ENCODE measurements around the gene DKC1.
"Not testable (repeated sequence)": the region's sequence is repeated elsewhere in the genome, so short reads cannot be mapped to it uniquely, and the experiment has no call there.

The DKC1 gene

DNA sequence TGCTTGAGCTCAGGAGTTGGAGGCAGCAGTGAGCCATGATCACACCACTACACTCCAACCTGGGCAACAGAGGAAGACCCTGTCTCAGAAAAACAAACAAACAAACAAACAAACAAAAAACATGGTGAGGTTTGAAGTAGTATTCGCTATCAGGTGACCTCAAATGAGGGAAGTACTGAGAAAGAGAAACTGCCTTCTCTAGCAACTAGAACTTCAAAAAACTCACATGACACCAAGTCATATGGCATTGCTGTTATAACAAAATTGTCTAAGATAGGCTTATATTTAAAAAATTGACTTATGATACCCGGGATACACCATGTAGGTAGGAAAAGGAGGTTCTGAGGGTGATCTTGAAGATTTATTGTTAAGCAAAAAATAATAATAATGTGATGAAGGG lies 32.4 kb downstream of the DKC1 start:
- no peak for DNase-seq

DNA sequence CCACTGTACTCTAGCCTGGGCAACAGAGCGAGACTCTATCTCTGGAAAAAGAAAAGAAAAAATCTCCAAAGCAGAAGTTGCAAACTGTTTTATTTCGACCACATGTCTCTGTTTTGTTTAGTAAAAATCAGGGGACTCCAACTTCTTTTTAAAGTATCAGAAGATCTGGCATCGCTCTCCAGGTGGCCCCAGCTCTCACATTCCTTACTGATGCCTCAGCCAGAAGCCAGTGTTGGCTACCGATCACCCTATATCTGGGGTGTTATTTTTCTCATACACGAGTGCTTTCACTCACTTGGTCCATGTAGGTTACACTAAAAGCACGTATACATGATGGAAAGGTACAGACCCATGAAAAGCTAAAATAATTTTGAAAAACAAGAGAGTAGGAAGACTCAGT lies 34.3 kb downstream of the DKC1 start:
- no peak for DNase-seq

- no peak for DNase-seq
Observed at GRCh38 chrX:154799556-154800348, 37.1 kb downstream of the DKC1 start.

DNA sequence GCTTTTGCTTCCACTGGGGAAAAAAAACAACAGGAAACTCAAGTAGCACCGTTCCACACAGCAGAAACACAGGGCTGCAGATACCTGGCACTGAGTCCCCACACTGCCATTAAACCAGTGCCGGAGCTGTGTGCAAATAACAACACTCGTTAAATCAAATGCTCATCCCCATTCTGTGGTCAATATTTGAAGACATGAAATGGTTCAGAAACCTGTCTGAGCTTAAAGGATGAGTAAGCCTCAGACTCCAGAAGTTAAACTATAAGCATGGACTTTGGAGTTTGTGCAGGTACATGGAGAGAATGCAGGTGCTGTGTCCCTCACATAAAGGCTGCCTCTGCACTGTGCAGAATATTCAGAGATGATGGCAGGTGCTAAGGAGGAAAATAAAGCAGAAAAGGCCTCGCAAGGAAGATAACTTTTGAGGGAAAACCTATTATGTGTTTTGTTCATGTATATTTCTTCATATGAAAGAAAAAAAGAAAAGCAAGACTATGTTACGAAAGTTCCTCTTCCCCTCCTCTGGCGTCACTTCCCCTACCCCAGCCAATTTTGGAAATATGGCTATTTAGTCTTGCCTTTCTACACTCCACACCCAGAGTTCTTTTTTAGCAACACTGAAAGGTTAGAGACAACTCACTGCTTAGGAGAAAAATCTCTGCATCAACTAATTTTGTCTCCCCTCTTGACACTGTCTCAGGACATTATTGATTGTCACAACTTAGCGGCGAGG lies 38.0 kb downstream of the DKC1 start:
- no peak for DNase-seq

- DNase-seq: no peak
Observed at GRCh38 chrX:154802947-154803346, 40.3 kb downstream of the DKC1 start.

GRCh38 chrX:154804261-154804956 lies 41.7 kb downstream of the DKC1 start:
- no peak for DNase-seq

GRCh38 chrX:154804957-154805695 lies 42.5 kb downstream of the DKC1 start, which contains the start of gene MPP1:
Gene MPP1, minus strand, starts transcription at chrX:154805485. Its CDS starts 112 bp downstream, at chrX:154805373.
- peak; percentile 76 for DNase-seq

DNA sequence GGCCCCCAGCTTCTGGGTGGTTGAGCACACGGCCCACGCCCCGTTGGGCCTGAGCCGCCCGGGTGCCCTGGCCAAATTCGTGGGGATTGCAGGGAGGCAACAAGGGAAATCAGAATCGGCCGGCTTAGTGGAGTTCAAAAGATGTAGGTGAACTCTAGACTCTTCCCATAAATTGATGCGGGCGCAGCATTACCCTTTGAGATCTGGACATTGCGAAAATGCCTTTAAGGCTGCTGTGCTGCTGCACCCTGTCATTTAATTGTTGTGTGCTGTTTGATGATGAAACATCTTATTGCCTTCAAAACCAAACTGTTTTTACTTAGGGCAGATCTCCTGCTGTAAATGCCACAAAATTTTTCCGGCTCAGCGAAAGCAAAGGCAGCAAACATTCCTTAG lies 43.0 kb downstream of the DKC1 start:
- DNase-seq: no peak

GRCh38 chrX:154806837-154807501 lies 44.3 kb downstream of the DKC1 start:
- no peak for DNase-seq

- no peak for DNase-seq
Observed at GRCh38 chrX:154809939-154810665, 47.4 kb downstream of the DKC1 start.

GRCh38 chrX:154812341-154813101 lies 49.9 kb downstream of the DKC1 start:
- no peak for DNase-seq

GRCh38 chrX:154813801-154814200 lies 51.1 kb downstream of the DKC1 start:
- no peak for DNase-seq

DNA sequence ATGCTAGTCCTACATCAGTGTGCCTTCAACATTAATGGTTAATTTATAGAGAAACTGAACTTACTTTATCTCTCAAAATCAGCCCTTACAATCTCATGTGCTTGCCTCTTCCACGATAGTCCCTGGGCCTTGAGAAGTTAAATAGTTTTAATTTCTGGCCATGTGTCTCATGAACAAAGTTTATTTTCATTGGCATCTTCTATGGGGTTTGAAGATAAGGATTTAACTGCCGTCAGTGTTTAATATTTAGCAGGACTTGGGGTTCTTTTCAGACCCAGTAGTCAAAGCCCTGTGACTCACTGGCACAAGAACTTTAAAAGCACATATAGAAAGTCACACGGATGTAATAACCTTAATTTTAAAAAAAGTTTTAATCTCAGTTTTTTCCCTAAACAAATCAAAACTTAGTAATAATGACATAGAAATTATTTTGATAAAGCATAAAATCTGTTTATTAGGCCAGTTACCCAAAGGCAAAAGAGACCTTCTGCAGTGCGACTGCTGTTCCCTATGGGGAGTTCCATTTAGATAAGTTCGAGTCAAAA lies 52.7 kb downstream of the DKC1 start:
- no peak for DNase-seq

GRCh38 chrX:154816326-154816898 lies 53.7 kb downstream of the DKC1 start:
- DNase-seq: not testable (repeated sequence)

DNA sequence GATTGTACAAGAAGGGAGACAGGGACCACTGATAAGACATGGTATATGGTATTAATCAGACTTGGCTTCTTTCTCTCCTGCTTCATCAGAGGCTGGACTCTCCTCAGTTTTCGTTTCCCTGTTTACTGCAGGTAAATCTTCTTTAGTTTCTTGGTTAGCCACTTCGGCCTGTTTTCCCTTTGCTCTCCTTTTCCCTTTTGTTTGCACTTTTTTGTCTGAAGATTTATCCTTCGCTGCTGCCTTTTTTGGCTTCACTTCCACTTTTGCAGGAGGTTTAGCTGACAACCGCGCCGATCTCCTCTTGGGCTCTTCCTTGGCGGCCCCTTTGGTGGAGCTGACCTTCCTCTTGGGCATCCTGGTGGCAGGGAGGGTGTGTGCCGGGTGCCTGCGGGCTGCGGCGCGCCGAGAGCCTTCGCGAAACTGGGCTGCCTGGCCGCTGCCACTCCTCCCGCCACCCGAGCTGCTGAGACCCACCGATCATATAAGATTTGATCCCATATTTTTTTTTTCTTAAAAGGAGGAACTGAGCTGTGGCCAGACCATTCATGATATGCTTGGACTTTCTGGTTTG lies 54.5 kb downstream of the DKC1 start:
- not testable (repeated sequence) for DNase-seq

DNA sequence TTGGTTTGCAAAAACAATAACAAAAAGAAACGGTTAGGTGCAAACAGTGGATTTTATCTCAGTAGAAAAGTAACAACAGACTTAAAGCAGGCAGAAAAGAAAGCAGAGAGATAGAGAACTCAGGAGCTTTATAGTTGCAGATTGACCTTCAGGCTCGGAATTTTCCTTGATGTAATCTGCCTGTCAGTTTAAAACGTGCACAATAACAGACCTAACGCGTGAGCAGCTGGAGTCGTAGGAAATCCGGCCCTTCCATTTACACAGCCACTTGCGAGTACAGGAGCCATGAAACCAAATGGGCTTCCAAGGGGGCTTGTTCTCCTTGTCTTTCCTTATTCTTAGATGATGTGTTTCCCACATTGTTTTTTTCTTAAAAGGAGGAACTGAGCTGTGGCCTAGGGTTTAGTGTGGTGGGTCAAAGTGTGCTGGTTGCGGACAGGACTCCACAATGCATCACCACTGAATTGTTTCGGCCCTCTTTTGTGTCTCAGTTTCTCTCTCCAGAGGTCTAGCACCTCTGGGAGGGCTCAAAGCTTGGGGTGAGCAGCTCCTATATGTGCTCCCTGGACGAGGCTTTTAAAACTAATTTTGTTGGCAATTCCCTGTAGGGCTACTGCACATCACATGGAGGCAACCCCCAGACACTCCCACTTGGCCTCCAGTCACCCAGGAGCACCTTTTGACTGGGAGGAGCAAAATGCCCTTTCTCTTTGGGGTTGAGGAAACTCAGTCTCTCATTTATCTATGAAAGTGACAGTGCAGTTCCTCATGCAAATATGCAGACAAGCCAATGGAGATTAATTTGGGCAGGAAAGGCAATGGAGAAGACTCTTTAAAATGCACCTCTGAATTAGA lies 56.5 kb downstream of the DKC1 start:
- no peak for DNase-seq

GRCh38 chrX:154819771-154820341 lies 57.2 kb downstream of the DKC1 start:
- no peak for DNase-seq

GRCh38 chrX:154821523-154821922 lies 58.9 kb downstream of the DKC1 start:
- DNase-seq: no peak

Measured in CD4-positive, alpha-beta T cell treated with Interleukin-15 for 1 hour (primary cell).